PC-3 (cell line): ENCODE results near the gene SIRT2.

ENCODE experiments used
- EZH2 ChIP-seq: fragments of 300-600 bp; sonication (generic); IDR thresholded peaks from one replicate; pipeline ENCODE4 v1.6.1; 2017; ENCODE audit warnings: antibody characterized with exemption, mild to moderate bottlenecking, low read length; ENCODE audit not compliant: unreplicated experiment
- EZH2phosphoT487 ChIP-seq: fragments of 300-600 bp; sonication (generic); IDR thresholded peaks from 2 replicates; pipeline ENCODE4 v1.6.1; 2018; ENCODE audit warnings: mild to moderate bottlenecking, antibody characterized with exemption, low read length, borderline replicate concordance
- TF ChIP-seq, protein P1 (sequence below): fragments of 300-600 bp; sonication (generic); conservative IDR thresholded peaks from 2 replicates; pipeline ENCODE4 v1.5.1; 2017; ENCODE audit warnings: antibody characterized with exemption, low read depth, mild to moderate bottlenecking, low read length

DNA sequence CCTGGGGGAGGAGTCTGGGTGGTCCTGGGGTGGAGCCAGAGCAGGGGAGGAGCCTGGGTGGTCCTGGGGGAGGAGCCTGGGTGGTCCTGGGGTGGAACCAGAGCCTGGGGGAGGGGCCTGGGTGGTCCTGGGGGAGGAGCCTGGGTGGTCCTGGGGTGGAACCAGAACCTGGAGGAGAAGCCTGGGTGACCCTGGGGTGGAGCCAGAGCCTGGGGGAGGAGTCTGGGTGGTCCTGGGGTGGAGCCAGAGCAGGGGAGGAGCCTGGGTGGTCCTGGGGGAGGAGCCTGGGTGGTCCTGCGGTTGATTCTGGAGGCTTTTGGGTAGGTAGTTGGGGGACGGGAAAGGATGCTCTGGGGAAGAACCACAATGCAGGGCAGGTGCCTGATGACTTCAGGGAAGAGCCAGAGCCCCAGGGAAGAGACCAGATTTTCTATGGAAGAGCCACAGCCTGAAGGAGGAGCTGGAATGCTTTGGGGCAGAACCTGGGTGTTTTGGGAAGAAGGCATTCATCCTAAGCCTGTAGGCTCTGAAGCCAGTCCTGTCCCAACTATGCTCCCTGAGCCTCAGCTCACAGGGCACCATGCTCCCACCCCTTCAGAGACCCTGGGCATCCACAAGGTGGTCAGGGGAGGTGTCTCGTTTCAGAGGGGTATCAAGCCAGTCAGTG is 46.3 kb upstream of the SIRT2 start:
- TF ChIP-seq, protein P1, sequence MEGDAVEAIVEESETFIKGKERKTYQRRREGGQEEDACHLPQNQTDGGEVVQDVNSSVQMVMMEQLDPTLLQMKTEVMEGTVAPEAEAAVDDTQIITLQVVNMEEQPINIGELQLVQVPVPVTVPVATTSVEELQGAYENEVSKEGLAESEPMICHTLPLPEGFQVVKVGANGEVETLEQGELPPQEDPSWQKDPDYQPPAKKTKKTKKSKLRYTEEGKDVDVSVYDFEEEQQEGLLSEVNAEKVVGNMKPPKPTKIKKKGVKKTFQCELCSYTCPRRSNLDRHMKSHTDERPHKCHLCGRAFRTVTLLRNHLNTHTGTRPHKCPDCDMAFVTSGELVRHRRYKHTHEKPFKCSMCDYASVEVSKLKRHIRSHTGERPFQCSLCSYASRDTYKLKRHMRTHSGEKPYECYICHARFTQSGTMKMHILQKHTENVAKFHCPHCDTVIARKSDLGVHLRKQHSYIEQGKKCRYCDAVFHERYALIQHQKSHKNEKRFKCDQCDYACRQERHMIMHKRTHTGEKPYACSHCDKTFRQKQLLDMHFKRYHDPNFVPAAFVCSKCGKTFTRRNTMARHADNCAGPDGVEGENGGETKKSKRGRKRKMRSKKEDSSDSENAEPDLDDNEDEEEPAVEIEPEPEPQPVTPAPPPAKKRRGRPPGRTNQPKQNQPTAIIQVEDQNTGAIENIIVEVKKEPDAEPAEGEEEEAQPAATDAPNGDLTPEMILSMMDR = no peak
- TF ChIP-seq EZH2 = no peak
- TF ChIP-seq EZH2phosphoT487 = no peak
